Measurements from ENCODE around the gene RNF135.
"Not testable (repeated sequence)": the region's sequence is repeated elsewhere in the genome, so short reads cannot be mapped to it uniquely, and the experiment has no call there.

Gene RNF135, protein sequence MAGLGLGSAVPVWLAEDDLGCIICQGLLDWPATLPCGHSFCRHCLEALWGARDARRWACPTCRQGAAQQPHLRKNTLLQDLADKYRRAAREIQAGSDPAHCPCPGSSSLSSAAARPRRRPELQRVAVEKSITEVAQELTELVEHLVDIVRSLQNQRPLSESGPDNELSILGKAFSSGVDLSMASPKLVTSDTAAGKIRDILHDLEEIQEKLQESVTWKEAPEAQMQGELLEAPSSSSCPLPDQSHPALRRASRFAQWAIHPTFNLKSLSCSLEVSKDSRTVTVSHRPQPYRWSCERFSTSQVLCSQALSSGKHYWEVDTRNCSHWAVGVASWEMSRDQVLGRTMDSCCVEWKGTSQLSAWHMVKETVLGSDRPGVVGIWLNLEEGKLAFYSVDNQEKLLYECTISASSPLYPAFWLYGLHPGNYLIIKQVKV

GRCh38 chr17:30970831-30971567 lies at the start of gene RNF135:
TSS of gene RNF135 (plus strand) at chr17:30971039. CDS start at chr17:30971074, 35 bp downstream.
- DNase-seq: peak; percentile 91

DNA sequence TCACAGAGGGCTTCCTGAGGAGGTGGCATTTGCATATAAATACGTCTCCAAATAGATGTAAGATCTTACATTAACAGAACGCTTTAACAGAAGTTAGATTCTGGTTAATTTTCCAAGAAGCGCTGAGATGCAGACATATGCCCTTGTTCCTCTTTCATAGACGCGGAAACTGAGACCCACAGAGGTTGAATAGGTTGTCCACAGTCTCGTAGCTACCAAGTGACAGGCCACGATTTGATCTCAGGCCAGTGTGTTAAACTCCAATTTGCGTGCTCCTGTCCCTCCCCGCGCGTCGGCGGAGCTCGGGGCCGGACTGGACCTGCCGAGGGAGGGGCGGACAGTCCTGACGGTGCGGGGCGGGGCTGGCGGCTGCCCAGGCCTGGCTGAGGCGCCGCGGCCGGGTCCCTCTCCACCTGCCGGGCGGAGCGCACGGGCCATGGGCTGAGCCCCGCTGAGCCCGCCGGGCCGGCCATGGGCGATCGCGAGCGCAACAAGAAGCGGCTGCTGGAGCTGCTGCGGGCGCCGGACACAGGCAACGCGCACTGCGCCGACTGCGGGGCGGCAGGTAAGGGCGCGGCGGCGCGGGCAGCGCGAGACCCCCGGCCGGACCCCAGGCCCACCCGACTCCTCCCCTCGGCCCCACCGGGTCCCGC lies 49.2 kb upstream of the RNF135 start, which contains the start of gene ADAP2:
TSS of gene ADAP2 (plus strand) at position 402 of the 653 bp plus-strand sequence. CDS start at position 472, 70 bp downstream.
- peak; percentile 55 for DNase-seq

DNA sequence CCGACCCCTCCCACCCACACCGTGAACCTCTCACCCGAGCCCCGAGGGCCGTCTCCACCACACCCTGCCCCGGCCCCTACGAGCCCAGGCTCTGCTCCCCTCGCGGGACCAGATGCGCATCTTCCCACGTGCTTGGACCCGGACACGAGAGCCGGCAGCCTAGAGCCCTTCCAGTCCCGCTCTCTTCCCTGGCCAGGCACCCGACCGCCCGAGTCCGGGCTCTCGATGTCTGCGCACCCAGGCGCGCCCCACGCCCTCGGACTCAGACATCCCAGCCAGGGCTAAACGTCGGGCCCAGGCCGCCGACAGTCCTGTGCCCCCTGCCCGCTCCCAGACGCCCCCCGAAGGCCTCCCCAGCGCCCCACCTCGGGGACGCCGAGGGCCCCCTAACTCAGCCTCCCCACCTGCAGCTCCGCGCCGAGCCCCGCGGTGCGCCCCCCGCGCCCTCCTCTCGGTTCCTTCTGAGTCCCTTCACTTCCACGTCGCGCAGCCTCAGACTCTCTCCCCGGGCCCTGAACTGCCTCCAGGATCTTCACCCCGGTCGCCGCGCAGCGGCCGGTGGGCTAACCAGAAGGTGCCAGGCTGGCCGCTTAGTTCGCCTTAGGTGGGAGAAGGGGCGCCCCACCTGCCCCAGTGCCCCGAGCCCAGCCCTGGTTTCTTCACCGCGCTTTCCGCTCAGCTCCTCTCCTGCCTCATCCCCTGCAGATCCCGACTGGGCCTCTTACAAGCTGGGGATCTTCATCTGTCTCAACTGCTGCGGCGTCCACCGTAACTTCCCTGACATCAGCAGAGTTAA lies 48.4 kb upstream of the RNF135 start:
- DNase-seq: no peak

DNA sequence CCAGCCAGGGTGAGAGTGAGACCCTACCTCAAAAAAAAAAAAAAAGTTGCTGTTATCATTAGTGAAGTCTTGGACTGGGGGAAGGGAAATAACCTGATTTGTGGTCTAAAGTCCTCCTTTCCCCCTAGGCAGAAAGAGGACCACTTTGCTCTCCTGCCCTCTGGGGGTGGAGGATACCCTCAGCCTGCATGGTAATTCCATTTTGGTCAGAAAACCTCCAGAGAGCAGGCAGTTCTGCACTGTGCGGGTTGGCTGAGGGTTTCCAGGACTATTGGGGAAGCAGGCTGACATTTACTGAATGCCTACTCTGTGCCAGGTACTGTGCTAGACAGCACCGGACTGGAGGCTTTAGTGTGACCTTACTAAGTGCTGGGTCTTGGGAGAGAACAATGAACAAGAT lies 46.5 kb upstream of the RNF135 start:
- DNase-seq: no peak

DNA sequence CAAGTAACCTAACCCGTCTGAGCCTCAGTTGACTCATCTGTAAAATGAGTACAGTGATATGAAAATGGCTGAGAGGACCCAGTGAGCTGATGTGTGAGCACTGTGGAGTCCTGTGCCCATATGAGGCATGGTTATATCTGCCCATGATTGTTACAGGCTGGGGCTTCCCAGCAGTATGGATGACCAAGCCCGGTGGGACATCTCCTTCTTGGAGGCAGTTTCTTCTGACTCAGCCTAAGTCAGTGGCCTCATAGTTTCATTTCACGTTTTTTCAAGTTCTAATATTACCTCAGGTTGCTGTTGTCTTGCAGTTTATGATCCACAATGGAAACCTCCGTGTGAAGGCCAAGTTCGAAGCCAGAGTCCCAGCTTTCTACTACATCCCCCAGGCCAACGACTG lies 44.3 kb upstream of the RNF135 start:
- DNase-seq: no peak

GRCh38 chr17:30927756-30928155 lies 43.1 kb upstream of the RNF135 start:
- no peak for DNase-seq

- DNase-seq: no peak
Observed at GRCh38 chr17:30928584-30928983, 42.3 kb upstream of the RNF135 start.

GRCh38 chr17:30929081-30929633 lies 41.7 kb upstream of the RNF135 start:
- DNase-seq: no peak

DNA sequence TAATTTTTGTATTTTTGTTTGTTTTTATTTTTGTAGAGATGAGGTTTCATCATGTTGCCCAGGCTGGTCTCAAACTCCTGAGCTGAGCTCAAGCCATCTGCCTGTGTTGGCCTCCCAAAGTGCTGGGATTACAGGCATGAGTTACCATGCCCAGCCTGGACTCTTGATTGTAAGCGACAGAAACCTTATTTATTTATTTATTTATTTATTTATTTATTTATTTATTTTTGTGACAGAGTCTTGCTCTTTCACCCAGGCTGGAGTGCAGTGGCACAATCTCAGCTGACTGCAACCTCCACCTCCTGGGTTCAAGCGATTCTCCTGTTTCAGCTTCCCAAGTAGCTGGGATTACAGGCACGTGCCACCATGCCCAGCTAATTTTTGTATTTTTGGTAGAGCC lies 41.0 kb upstream of the RNF135 start:
- DNase-seq: not testable (repeated sequence)

DNA sequence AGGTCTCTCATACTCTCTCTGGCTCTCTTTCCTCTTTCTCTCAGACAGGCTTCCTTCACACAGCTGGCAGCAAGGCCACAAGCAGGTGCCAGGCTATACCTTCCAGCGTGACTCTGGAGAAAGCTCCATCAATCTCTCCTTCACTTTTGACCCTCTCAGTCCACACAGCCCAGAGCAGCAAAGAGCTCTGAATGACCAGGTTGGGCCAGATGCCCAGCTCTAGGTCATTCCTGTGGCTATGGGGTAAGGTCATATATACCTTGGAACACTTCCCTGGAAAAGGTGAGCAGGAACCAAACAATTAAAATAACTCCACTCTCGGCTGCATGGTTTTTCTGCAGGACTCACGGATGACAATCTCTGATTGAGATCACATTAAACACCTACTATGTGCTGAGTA lies 40.3 kb upstream of the RNF135 start:
- DNase-seq: no peak

- DNase-seq: not testable (repeated sequence)
Observed at GRCh38 chr17:30931582-30931981, 39.3 kb upstream of the RNF135 start.

DNA sequence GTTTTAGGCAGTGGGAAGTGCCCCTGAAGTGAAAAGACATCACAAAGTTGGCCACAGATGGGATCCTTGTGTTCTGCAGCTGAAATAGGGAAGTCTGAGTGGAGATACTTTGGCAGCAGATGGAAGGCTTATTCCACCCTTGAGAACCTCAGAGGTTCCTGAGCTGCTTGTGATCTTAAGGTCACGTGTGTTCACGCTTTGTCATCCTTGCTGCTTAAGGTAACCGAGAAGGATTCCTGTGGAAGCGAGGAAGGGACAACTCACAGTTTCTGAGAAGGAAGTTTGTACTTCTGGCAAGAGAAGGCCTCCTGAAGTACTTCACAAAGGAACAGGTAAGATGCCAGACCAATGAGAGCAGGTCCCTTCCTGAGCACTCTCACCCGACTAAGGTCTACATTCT lies 36.9 kb upstream of the RNF135 start:
- no peak for DNase-seq

DNA sequence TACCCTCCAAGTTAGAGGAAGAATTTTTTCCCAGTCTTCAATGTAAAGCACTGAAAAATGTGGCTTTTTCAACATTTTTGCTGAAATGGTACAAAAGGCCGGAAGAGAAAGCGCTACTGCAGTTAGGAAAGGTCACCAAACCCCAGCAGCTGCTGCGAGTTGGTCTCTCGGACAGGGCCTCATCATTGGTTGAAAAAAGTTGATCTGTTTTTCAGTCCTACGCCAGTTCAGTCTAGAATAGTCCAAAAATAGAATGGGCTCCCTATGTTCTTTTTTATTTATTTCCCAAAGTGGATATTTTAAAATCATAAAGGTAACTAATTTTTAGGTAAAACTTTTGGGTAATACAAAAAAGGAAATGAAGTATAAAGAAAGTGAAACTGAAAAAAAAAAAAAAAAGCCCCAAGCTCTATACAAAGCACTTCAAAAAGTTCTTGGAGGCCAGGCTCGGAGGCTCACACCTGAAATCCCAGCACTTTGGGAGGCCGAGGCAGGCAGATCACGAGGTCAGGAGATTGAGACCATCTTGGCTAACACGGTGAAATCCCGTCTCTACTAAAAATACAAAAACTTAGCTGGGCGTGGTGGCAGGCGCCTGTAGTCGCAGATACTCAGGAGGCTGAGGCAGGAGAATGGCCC lies 31.7 kb upstream of the RNF135 start:
- DNase-seq: no peak

DNA sequence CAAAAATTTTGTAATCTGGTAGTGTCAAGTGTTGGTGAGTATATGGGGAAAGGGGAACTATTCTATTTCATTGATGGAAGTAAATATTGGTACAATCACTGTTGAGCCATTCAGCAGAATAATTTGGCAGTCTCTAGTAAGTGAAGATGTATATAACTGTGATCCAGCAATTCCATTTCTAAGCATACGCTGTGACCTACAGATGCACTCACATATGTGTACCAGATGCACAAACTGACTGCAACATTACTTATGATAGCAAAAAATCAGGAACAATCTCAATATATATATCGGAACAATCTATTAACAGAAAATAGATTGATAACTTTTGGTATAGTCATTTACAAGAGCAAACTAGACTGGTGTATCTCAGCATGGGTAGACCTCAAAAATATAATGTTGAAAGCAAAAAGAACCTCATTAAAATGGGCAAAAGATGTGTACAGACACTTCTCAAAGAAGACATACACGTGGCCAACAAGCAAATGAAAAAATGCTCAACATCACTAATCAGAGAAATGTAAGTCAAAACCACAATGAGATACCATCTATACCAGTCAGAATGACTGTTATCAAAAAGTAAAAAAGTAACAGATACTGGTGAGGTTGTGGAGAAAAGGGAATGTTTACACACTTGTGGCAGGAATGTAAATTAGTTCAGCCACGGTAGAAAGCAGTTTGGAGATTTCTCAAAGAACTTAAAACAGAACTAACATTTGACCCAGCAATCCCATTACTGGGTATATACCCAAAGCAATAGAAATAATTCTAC lies 28.3 kb upstream of the RNF135 start:
- DNase-seq: no peak

DNA sequence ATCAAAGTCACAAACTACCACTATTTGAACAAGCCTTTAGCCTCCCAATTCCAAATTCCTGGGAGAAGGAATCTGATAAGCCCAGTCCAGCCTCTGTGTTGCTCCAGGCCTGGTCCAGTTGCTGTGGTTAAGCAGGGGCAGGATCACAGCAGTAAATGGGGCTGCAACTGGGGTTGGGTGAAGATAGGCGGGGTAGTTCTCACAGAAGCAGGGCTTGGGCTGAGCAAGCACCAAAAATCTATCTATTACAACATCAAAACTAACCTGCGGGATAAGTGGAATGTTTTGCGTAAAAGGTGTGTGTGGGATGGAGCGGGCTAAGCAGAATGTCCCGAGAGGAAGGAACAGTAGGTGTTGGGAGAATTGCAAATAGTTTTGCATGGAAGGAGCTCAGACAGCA lies 23.0 kb upstream of the RNF135 start:
- DNase-seq: no peak

DNA sequence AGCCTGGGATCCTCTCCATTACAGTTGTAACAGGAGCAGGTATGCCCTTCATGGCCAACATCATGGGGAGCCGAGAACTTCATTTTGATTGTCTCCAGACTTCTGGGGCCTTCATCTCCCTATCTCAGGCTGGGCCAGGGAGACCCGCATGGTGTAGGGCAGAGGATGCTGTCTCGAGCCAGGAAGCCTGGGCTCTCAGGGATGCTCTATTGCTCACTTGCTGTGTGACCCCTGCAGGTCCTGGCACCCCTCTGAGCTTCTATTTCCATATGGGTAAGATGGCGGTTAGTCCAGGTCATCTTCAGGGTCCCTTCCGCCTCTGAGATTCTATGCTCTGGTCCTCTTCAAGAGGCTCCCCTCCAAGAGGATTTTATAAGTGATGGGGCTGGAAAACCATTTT lies 20.6 kb upstream of the RNF135 start:
- DNase-seq: no peak

GRCh38 chr17:30950669-30951399 lies 20.0 kb upstream of the RNF135 start:
- DNase-seq: peak; percentile 57

GRCh38 chr17:30952638-30953393 lies 18.0 kb upstream of the RNF135 start:
- DNase-seq: no peak

DNA sequence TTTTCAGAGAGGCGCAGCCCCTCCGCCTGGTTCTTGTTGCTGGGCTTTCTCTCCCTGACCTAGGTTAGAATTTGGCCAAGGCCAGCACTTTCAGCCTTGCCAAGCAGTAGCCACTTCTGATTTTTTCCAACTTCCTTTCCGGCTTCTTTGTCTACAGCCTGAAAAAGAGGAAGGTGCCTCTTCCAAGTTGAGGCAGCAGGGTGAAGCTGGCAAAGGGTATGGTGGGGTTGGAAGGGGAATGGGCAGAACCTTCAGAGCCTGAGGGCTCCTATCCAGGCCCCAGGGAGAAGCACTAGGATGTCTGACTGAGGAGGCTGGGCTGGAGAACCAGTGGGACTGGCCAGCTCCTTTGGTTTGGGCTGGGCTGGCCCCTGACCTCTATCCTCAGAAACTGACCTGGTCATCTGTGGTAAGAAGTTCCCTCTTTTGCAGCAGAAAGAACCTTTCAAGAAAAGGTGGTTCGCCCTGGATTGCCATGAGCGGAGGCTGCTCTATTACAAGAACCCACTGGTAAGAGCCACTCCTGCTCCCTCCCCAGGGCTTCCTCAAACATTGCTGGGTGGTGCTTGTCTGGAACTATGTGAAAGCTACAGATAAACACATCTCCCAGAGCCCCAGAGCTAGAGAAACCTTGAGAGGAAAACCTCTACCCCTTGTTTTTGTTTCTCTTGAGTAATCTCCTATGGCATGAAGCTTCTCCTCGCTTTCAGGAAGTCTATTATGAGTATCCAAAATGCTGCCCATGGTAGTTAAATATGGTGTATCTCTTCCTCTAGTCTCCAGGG lies 16.6 kb upstream of the RNF135 start:
- no peak for DNase-seq

Measured in left hindlimb (tissue), 1 donor.